Caco-2 (cell line): ENCODE data around the gene ZSCAN5B. TPM values are rescaled to one million over a fixed set of nuclear protein-coding genes. Genes with fewer than 3 reads are reported as not detected.

Source experiments
- BruUV-seq: library from RNA; stranded (reverse); fragments of 400-500 nt; replicated peaks from 2 replicates; lab custom pipeline; 2021; lab: Mats Ljungman, UMichigan
- CTCF ChIA-PET: fragments of 300-600 bp; sonication (Branson Sonifier 250); formaldehyde crosslinking; loops from one replicate; lab custom pipeline; 2022; ENCODE audit warnings: antibody characterized with exemption; lab: Charles Lee
- POLR2A ChIA-PET: fragments of 300-600 bp; sonication (Branson Sonifier 250); formaldehyde crosslinking; loops from one replicate; lab custom pipeline; 2022; ENCODE audit warnings: antibody characterized with exemption; lab: Charles Lee
- DNase-seq, 2 experiments: peaks; one replicate each; pipeline versions ENCODE4 v3.0.0 to v3.0.0-alpha.2; 2020 to 2022
- H3K27me3 ChIP-seq: replicated peaks from 2 replicates; pipeline ENCODE4 v1.6.0; 2011; ENCODE audit warnings: low read length; ENCODE audit not compliant: control insufficient read depth, insufficient read depth
- H3K36me3 ChIP-seq: 2 replicates; pipeline ENCODE4 v1.5.1; 2011; ENCODE audit warnings: low read length; ENCODE audit not compliant: control insufficient read depth, insufficient read depth
- H3K4me1 ChIP-seq: fragments of 250-450 bp; sonication (Bioruptor Pico); 2 replicates; pipeline ENCODE4 v1.5.1; 2020; ENCODE audit warnings: mild to moderate bottlenecking
- H3K4me3 ChIP-seq: 2 replicates; pipeline ENCODE4 v1.5.1; 2011; ENCODE audit warnings: low read depth, mild to moderate bottlenecking, control low read depth, low read length
- H3K9me3 ChIP-seq: fragments of 250-450 bp; sonication (Bioruptor Pico); 2 replicates; pipeline ENCODE4 v1.5.1; 2020; ENCODE audit warnings: mild to moderate bottlenecking, moderate library complexity
- H3K27ac Mint-ChIP-seq: one replicate; pipeline ENCODE4 v1.8.0; 2022; ENCODE audit warnings: mixed read lengths; ENCODE audit not compliant: unreplicated experiment
- H3K27me3 Mint-ChIP-seq: one replicate; pipeline ENCODE4 v1.8.0; 2022; ENCODE audit warnings: mixed read lengths; ENCODE audit not compliant: insufficient read depth, unreplicated experiment
- H3K36me3 Mint-ChIP-seq: one replicate; pipeline ENCODE4 v1.8.0; 2022; ENCODE audit warnings: mild to moderate bottlenecking, mixed read lengths; ENCODE audit not compliant: insufficient read depth, unreplicated experiment
- H3K4me1 Mint-ChIP-seq: one replicate; pipeline ENCODE4 v1.8.0; 2022; ENCODE audit warnings: low read depth, mixed read lengths; ENCODE audit not compliant: unreplicated experiment
- H3K4me3 Mint-ChIP-seq: one replicate; pipeline ENCODE4 v1.8.0; 2022; ENCODE audit warnings: mild to moderate bottlenecking, moderate library complexity, mixed read lengths; ENCODE audit not compliant: unreplicated experiment
- H3K9me3 Mint-ChIP-seq: one replicate; pipeline ENCODE4 v1.8.0; 2022; ENCODE audit warnings: mixed read lengths; ENCODE audit not compliant: unreplicated experiment
- intact Hi-C: fragments of 100-400 bp; cut with micrococcal nuclease; formaldehyde crosslinking; loops from one replicate; pipeline ENCODE4 v1.10.0; 2022; ENCODE audit not compliant: unreplicated experiment
- total RNA-seq: library from RNA; stranded (reverse); gene quantifications from 2 replicates; pipeline ENCODE4 v1.2.3, GENCODE V29; 2022
- TF ChIP-seq, protein P1 (sequence below), 2 experiments: fragments of 200-600 bp in 1 of 2; IDR thresholded peaks; 1 replicate in 1 of 2; 2 replicates in 1 of 2; pipeline versions ENCODE4 v1.5.1 to v1.8.0; 2011 to 2022; ENCODE audit warnings: antibody characterized with exemption in 1 of 2, control low read depth in 1 of 2, inconsistent platforms in 1 of 2, low read depth in 1 of 2, low read length in 1 of 2, mild to moderate bottlenecking in 1 of 2, moderate library complexity in 1 of 2; ENCODE audit not compliant: insufficient read depth in 1 of 2, severe bottlenecking in 1 of 2, unreplicated experiment in 1 of 2

Gene ZSCAN5B
- total RNA-seq, 1 experiment from 2014 or later = not detected

DNA sequence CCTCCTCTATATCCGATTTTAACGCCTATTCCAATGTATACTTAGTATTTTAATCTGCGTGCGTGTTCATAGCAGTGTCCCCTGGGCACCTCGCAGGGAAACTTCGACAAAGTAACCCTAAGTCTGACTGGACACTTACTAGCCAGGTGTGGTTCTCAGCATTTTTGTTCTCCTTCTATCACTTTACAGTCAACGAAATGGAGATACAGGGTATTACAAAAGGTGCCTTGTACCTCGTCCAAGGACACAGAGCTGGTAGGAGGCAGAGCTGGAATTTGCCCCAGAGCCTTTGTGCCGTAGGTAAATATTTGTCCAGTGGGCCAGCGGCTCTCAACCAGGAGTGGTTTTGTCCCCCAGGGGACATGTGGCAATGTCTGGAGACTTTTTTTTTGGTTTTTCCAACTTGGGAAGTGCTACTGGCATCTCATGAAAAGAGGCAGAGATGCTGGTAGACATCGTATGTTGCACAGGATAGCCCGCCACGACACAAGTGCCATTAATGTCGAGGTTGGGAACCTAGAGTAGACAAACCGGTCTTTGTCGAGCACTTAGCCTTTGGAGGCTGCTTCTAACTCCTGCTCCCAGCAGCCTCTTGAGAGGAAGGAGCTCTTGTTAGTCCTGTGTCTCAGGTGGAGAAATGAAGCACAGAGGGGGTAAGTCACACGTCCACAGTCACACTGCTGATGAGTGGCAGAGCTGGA is 55.3 kb downstream of the ZSCAN5B start:
- no peaks in the 10 kb centered on the region for H3K27me3 Mint-ChIP-seq
- H3K36me3 Mint-ChIP-seq = peaks cover 43% of the 10 kb centered on the region
- intact Hi-C loops = loop anchor here (2.0 to 10.0 kb wide), 3 partner anchors 23 to 1680 kb away; partner anchors contain the start of genes LENG9 and U2AF2
- H3K27me3 ChIP-seq = no peaks in the 10 kb centered on the region
- H3K27ac Mint-ChIP-seq = peak overlapping the region; percentile 94
- H3K4me1 Mint-ChIP-seq = peaks cover 36% of the 10 kb centered on the region
- TF ChIP-seq, protein P1, sequence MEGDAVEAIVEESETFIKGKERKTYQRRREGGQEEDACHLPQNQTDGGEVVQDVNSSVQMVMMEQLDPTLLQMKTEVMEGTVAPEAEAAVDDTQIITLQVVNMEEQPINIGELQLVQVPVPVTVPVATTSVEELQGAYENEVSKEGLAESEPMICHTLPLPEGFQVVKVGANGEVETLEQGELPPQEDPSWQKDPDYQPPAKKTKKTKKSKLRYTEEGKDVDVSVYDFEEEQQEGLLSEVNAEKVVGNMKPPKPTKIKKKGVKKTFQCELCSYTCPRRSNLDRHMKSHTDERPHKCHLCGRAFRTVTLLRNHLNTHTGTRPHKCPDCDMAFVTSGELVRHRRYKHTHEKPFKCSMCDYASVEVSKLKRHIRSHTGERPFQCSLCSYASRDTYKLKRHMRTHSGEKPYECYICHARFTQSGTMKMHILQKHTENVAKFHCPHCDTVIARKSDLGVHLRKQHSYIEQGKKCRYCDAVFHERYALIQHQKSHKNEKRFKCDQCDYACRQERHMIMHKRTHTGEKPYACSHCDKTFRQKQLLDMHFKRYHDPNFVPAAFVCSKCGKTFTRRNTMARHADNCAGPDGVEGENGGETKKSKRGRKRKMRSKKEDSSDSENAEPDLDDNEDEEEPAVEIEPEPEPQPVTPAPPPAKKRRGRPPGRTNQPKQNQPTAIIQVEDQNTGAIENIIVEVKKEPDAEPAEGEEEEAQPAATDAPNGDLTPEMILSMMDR (IDR thresholded peaks at IDR 0.05; ENCODE audit: insufficient read depth in 1 of 2, low read depth in 1 of 2, low read length in 1 of 2, severe bottlenecking in 1 of 2, unreplicated experiment in 1 of 2) = no peak
- peak; percentile 88 to 94 for DNase-seq
- peaks cover 21% of the 10 kb centered on the region for H3K4me1 ChIP-seq
- CTCF ChIA-PET = interaction anchor here (0.6 to 1.4 kb wide), 2 partner anchors 13 to 191 kb away, joined by 3 to 4 read pairs; no protein-coding TSS in a partner anchor
- H3K4me3 Mint-ChIP-seq = peak overlapping the region; percentile 87
- no peaks in the 10 kb centered on the region for H3K9me3 Mint-ChIP-seq
- POLR2A ChIA-PET = interaction anchor here (0.9 to 1.9 kb wide), 2 partner anchors 10 to 21 kb away, joined by 3 to 8 read pairs; partner anchors contain the start of gene ZNF787
- peaks cover 3% of the 10 kb centered on the region for H3K36me3 ChIP-seq
- no peaks in the 10 kb centered on the region for H3K9me3 ChIP-seq
- TSS peak; percentile 40 for BruUV-seq
- peak overlapping the region; percentile 70 for H3K4me3 ChIP-seq

DNA sequence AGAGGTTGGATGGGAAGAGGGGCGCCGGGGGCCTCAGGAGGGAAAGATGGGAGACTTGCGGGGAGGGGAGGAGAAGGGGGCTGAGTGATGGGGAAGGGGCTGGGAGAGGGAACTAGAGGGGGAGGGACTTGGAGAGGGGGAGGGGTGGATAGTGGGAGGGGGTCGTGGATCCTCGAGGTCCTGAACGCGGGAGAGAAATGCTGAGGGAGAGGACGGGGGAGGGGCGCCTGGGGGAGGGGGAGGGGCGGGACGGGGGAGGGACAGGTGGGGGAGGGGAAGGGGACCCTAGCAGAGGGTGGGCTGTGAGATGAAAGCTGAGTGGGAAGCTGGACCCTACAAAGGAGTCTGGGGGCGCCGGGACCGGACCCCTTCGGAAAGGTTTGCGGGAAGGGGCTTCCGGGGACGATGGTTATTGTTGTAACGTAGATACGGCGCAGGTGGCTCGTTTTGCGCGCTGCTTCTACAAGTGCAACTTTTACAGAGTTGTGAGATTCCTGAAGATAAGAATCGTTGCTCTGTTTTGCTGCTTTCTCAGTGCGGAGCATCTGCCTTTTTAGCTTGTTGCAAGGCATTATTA is 56.1 kb downstream of the ZSCAN5B start:
- ChIA-PET POLR2A (interaction anchor here (0.5 to 1.9 kb wide), 8 partner anchors 9 to 192 kb away, joined by 3 to 13 read pairs (median 8); partner anchors contain the start of genes ZNF787 and ZSCAN5A), CTCF (interaction anchor here (0.7 to 1.5 kb wide), 3 partner anchors 61 to 192 kb away, joined by 4 to 10 read pairs (median 4); no protein-coding TSS in a partner anchor)
- peak in 1 of 2 experiments; percentile 61 for DNase-seq
- BruUV-seq = no TSS peak
- Mint-ChIP-seq H3K9me3 (no peaks in the 10 kb centered on the region), H3K27ac (peak overlapping the region; percentile 97), H3K4me3 (peak overlapping the region; percentile 87), H3K4me1 (peaks cover 36% of the 10 kb centered on the region), H3K27me3 (no peaks in the 10 kb centered on the region), H3K36me3 (peaks cover 39% of the 10 kb centered on the region)
- Histone ChIP-seq H3K9me3 (no peaks in the 10 kb centered on the region), H3K36me3 (peaks cover 2% of the 10 kb centered on the region), H3K4me1 (peaks cover 21% of the 10 kb centered on the region), H3K4me3 (peak overlapping the region; percentile 70), H3K27me3 (no peaks in the 10 kb centered on the region)
- TF ChIP-seq, protein P1 (IDR thresholded peaks at IDR 0.05; ENCODE audit: insufficient read depth in 1 of 2, low read depth in 1 of 2, low read length in 1 of 2, severe bottlenecking in 1 of 2, unreplicated experiment in 1 of 2) = no peak
- intact Hi-C loops = loop anchor here (1.0 to 10.0 kb wide), 4 partner anchors 20 to 1679 kb away; partner anchors contain the start of genes LENG9, U2AF2, ZNF787 and ZSCAN5A
